ENCODE measurements around the gene REG3G. TPM values are rescaled to one million over a fixed set of nuclear protein-coding genes. Genes with fewer than 3 reads are reported as not detected.

Gene REG3G
- total RNA-seq, 1 experiment from 2014 or later: 0.20 TPM

DNA sequence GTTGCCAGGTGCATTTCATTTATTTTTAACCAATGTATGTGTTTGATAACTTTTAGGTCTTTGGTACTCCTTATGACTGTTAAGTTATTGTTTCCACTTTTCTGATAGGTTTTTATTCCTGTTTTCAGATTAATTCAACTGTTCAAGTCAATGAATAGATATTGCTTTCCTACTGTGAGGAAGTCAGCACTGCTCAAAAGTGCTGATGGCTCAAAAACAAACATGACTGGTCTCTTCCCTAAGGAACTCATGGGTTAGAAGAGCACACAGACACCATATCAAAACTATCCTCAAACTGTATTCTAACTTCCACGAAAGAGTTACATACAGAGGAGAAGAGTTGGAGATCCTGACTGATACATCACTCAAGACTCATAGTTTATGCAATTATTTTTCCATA lies 39.9 kb upstream of the REG3G start:
- DNase-seq (ENCODE audit: low spot score): no peak
- H3K27me3 Mint-ChIP-seq (ENCODE audit: low read depth): no peaks in the 10 kb centered on the region
- CTCF ChIA-PET: no interaction called here

DNA sequence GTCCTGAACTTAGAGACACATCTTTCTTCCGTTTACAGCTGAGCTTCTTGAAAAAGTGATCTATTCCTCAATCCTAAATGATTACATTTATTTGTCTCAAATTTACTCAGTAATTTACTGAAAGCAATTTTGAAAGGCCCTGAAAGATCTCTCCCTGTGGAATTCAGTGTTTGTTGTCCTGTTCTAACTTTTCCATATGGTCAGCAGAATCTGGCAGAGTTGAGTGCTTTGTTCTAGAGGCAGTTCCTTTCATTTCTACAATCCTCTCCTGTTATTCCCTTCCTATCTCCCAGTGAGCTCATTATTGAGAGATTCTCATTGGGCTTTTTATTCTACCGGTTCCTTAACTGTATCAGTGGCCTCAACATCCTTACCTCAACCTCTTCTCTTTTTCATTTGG lies 36.5 kb upstream of the REG3G start:
- TF ChIP-seq, protein P1, sequence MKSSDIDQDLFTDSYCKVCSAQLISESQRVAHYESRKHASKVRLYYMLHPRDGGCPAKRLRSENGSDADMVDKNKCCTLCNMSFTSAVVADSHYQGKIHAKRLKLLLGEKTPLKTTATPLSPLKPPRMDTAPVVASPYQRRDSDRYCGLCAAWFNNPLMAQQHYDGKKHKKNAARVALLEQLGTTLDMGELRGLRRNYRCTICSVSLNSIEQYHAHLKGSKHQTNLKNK (CRISPR knock-in tag; IDR thresholded peaks at IDR 0.05): no peak
- peaks cover 13% of the 10 kb centered on the region for H3K4me1 Mint-ChIP-seq
- H3K4me3 Mint-ChIP-seq: no peak overlapping the region
- ChIA-PET CTCF (interaction anchor here (1.2 to 1.4 kb wide), 3 partner anchors 10 to 212 kb away, joined by 3 to 7 read pairs (median 3); no protein-coding TSS in a partner anchor), POLR2A (no interaction called here)
- ATAC-seq (no peak), DNase-seq (ENCODE audit: low spot score) (no peak)
- H3K27ac Mint-ChIP-seq: no peak overlapping the region
- no peaks in the 10 kb centered on the region for H3K9me3 Mint-ChIP-seq
- peaks cover 24% of the 10 kb centered on the region for H3K27me3 Mint-ChIP-seq (ENCODE audit: low read depth)
- H3K36me3 Mint-ChIP-seq: no peaks in the 10 kb centered on the region

More for the DNA sequence above, 39.9 kb upstream of the REG3G start:
- no peaks in the 10 kb centered on the region for H3K9me3 Mint-ChIP-seq
- TF ChIP-seq, protein P2, sequence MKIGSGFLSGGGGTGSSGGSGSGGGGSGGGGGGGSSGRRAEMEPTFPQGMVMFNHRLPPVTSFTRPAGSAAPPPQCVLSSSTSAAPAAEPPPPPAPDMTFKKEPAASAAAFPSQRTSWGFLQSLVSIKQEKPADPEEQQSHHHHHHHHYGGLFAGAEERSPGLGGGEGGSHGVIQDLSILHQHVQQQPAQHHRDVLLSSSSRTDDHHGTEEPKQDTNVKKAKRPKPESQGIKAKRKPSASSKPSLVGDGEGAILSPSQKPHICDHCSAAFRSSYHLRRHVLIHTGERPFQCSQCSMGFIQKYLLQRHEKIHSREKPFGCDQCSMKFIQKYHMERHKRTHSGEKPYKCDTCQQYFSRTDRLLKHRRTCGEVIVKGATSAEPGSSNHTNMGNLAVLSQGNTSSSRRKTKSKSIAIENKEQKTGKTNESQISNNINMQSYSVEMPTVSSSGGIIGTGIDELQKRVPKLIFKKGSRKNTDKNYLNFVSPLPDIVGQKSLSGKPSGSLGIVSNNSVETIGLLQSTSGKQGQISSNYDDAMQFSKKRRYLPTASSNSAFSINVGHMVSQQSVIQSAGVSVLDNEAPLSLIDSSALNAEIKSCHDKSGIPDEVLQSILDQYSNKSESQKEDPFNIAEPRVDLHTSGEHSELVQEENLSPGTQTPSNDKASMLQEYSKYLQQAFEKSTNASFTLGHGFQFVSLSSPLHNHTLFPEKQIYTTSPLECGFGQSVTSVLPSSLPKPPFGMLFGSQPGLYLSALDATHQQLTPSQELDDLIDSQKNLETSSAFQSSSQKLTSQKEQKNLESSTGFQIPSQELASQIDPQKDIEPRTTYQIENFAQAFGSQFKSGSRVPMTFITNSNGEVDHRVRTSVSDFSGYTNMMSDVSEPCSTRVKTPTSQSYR (CRISPR knock-in tag; IDR thresholded peaks at IDR 0.05): no peak
- TF ChIP-seq NFE2L1 (CRISPR knock-in tag; IDR thresholded peaks at IDR 0.05): no peak
- TF ChIP-seq ZNF416 (CRISPR knock-in tag; IDR thresholded peaks at IDR 0.05): no peak
- TF ChIP-seq, protein P3, sequence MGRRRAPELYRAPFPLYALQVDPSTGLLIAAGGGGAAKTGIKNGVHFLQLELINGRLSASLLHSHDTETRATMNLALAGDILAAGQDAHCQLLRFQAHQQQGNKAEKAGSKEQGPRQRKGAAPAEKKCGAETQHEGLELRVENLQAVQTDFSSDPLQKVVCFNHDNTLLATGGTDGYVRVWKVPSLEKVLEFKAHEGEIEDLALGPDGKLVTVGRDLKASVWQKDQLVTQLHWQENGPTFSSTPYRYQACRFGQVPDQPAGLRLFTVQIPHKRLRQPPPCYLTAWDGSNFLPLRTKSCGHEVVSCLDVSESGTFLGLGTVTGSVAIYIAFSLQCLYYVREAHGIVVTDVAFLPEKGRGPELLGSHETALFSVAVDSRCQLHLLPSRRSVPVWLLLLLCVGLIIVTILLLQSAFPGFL (CRISPR knock-in tag; IDR thresholded peaks at IDR 0.05; ENCODE audit: borderline replicate concordance): no peak
- no peak for TF ChIP-seq NFYB (CRISPR knock-in tag; conservative IDR thresholded peaks at IDR 0.05; ENCODE audit: low read depth)
- TF ChIP-seq, protein P4, sequence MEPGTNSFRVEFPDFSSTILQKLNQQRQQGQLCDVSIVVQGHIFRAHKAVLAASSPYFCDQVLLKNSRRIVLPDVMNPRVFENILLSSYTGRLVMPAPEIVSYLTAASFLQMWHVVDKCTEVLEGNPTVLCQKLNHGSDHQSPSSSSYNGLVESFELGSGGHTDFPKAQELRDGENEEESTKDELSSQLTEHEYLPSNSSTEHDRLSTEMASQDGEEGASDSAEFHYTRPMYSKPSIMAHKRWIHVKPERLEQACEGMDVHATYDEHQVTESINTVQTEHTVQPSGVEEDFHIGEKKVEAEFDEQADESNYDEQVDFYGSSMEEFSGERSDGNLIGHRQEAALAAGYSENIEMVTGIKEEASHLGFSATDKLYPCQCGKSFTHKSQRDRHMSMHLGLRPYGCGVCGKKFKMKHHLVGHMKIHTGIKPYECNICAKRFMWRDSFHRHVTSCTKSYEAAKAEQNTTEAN (CRISPR knock-in tag; IDR thresholded peaks at IDR 0.05): no peak
- TF ChIP-seq ATF1 (CRISPR knock-in tag; IDR thresholded peaks at IDR 0.05): no peak
- ATAC-seq: no peak
- H3K36me3 Mint-ChIP-seq: no peaks in the 10 kb centered on the region
- H3K4me3 Mint-ChIP-seq: no peak overlapping the region
- H3K27ac Mint-ChIP-seq: no peak overlapping the region
- H3K4me1 Mint-ChIP-seq: peaks cover 2% of the 10 kb centered on the region; the same call in 1 of the 2 replicates
- POLR2A ChIA-PET: no interaction called here

DNA sequence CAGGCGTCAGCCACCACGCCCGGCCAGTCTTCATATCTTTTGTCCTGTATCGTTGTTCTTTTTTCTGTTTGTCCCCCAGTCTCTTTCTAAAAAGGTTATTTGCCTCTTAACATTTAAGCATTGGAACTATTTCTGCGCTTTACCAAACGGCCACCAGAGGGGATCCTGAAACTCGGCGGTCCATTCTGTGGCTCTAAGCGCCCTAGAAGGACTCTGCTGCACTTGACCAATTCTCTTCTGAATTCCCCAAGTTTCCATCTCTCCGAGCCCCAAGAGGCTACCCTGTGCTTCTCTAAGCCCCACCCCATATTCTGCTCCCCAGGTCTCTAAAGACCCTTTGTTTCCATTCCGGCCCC lies 33.1 kb upstream of the REG3G start:
- CTCF ChIA-PET: interaction anchor here (0.7 to 1.0 kb wide), 3 partner anchors 9 to 896 kb away, joined by 3 read pairs; no protein-coding TSS in a partner anchor
- POLR2A ChIA-PET: no interaction called here
- DNase-seq (ENCODE audit: low spot score): peak; percentile 53
- peaks cover 47% of the 10 kb centered on the region for H3K27me3 Mint-ChIP-seq (ENCODE audit: low read depth)
- peaks cover 15% of the 10 kb centered on the region for H3K4me1 Mint-ChIP-seq
- H3K27ac Mint-ChIP-seq: no peak overlapping the region
- no peaks in the 10 kb centered on the region for H3K9me3 Mint-ChIP-seq
- TF ChIP-seq, protein P5, sequence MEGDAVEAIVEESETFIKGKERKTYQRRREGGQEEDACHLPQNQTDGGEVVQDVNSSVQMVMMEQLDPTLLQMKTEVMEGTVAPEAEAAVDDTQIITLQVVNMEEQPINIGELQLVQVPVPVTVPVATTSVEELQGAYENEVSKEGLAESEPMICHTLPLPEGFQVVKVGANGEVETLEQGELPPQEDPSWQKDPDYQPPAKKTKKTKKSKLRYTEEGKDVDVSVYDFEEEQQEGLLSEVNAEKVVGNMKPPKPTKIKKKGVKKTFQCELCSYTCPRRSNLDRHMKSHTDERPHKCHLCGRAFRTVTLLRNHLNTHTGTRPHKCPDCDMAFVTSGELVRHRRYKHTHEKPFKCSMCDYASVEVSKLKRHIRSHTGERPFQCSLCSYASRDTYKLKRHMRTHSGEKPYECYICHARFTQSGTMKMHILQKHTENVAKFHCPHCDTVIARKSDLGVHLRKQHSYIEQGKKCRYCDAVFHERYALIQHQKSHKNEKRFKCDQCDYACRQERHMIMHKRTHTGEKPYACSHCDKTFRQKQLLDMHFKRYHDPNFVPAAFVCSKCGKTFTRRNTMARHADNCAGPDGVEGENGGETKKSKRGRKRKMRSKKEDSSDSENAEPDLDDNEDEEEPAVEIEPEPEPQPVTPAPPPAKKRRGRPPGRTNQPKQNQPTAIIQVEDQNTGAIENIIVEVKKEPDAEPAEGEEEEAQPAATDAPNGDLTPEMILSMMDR (IDR thresholded peaks at IDR 0.05): peak; percentile 38; the same call in 1 of the 2 replicates
- TF ChIP-seq KAT7 (CRISPR knock-in tag; IDR thresholded peaks at IDR 0.05; ENCODE audit: borderline replicate concordance): no peak
- ATAC-seq: peak; percentile 63
- no peaks in the 10 kb centered on the region for H3K36me3 Mint-ChIP-seq
- H3K4me3 Mint-ChIP-seq: peak overlapping the region; percentile 81
